Measurements from ENCODE around the gene AGAP2.
"Not testable (repeated sequence)": the region's sequence is repeated elsewhere in the genome, so short reads cannot be mapped to it uniquely, and the experiment has no call there.

Gene AGAP2

GRCh38 chr12:57735198-57735855, 3.2 kb downstream of the AGAP2 start:
- DNase-seq, result no peak

GRCh38 chr12:57734591-57734990, 4.0 kb downstream of the AGAP2 start:
- no peak for DNase-seq

- DNase-seq, result no peak
Measured at GRCh38 chr12:57733928-57734327, 4.6 kb downstream of the AGAP2 start.

GRCh38 chr12:57732726-57733593, 5.6 kb downstream of the AGAP2 start:
- DNase-seq, result no peak

- no peak for DNase-seq
Measured at GRCh38 chr12:57732270-57732669, 6.3 kb downstream of the AGAP2 start.

- DNase-seq, result no peak
Measured at GRCh38 chr12:57731411-57732080, 7.0 kb downstream of the AGAP2 start.

- DNase-seq, result no peak
Measured at GRCh38 chr12:57730336-57731067, 8.0 kb downstream of the AGAP2 start.

- no peak for DNase-seq
Measured at GRCh38 chr12:57729321-57729844, 9.2 kb downstream of the AGAP2 start.

GRCh38 chr12:57727758-57728395, 10.7 kb downstream of the AGAP2 start:
- DNase-seq, result no peak

- no peak for DNase-seq
Measured at GRCh38 chr12:57726884-57727757, 11.4 kb downstream of the AGAP2 start.

- DNase-seq, result peak; percentile 36
Measured at GRCh38 chr12:57726151-57726883, 12.2 kb downstream of the AGAP2 start.

- no peak for DNase-seq
Measured at GRCh38 chr12:57725851-57726150, 12.7 kb downstream of the AGAP2 start.

- no peak for DNase-seq
Measured at GRCh38 chr12:57724936-57725740, 13.4 kb downstream of the AGAP2 start.

- DNase-seq, result no peak
Measured at GRCh38 chr12:57724003-57724935, 14.3 kb downstream of the AGAP2 start.

- DNase-seq, result no peak
Measured at GRCh38 chr12:57723630-57723962, 14.9 kb downstream of the AGAP2 start.

GRCh38 chr12:57722716-57723629, 15.6 kb downstream of the AGAP2 start:
- DNase-seq, result no peak

- DNase-seq, result not testable (repeated sequence)
Measured at GRCh38 chr12:57721846-57722608, 16.5 kb downstream of the AGAP2 start.
